Fibroblast of skin of left biceps (primary cell): ENCODE measurements around the gene VTA1.
"Not testable (repeated sequence)": the region's sequence is repeated elsewhere in the genome, so short reads cannot be mapped to it uniquely, and the experiment has no call there.

Experiments
- DNase-seq, 2 experiments: peaks; one replicate each; pipeline ENCODE4 v3.0.0-alpha.2; 2013; ENCODE audit warnings: low read depth in 2 of 2

Gene VTA1

DNA sequence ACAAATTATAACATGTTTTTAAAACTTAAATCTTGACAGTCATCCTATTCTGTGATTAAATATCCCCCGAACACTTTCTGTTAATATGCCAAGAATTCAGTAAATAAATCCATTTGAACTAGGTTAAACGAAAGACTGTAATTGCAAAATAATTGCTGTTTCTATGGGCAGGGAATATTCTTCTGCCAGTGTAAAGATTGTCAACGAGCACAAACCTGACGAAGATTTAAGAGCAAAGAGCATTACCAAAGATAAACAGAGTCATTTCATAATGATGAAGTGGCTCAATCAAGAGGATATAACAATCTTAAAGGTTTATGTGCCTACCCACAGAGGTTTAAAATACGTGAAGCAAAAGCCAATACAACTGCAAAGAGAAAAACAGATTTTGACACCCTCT lies 78.5 kb downstream of the VTA1 start:
- no peak for DNase-seq

GRCh38 chr6:142226731-142227130 lies 79.7 kb downstream of the VTA1 start:
- DNase-seq = no peak

DNA sequence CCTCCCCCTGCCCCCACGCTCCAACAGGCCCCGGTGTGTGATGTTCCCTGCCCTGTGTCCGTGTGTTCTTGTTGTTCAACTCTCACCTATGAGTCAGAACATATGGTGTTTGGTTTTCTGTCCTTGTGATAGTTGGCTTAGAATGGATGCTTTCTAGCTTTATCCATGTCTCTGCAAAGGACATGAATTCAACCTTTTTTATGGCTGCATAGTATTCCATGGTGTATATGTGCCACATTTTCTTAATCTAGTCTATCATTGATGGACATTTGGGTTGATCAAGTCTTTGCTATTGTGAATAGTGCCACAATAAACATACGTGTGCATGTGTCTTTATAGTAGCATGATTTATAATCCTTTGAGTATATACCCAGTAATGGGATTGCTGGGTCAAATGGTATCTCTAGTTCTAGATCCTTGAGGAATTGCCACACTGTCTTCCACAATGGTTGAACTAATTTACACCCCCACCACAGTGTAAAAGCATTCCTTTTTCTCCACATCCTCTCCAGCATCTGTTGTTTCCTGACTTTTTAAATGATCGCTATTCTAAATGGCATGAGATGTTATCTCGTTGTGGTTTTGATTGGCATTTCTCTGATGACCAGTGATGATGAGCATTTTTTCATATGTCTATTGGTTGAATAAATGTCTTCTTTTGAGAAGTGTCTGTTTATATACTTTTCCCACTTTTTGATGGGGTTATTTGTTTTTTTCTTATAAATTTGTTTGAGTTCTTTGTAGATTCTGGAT lies 82.6 kb downstream of the VTA1 start:
- not testable (repeated sequence) for DNase-seq

- DNase-seq = not testable (repeated sequence)
Measured at GRCh38 chr6:142232206-142233044, 85.4 kb downstream of the VTA1 start.

DNA sequence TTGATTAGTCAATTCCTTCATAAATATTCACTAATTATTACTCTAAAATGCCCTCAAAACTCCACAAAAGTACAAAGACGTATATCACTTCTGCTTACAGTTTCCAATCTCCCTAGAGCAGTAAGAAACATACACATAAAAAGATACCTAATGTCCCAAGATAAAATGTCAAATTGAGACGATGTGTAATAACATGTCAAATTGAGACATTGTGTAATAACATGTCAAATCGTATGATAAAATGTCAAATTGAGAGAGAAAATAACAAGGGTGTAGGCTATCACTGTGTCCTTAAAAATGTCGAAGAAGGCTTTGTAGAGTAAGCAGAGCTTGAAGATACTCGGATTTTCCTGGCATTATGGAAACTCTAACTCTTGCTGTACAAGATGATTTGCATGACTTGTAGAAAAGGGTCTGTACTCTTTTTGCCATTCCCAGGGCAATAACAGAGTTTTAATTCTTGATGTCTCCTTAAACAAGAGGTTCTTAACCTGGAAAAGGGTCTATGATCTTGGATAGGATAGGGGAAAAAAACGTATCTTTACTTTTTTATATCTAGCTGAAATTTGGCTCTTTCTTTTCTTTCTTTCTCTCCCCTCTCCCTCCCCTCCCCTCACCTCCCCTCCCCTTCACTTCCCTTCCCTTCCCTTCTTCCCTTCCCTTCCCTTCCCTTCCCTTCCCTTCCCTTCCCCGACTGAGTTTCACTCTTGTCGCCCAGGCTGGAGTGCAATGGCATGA lies 87.1 kb downstream of the VTA1 start:
- no peak for DNase-seq

GRCh38 chr6:142235272-142235671 lies 88.2 kb downstream of the VTA1 start:
- no peak for DNase-seq

- DNase-seq = no peak
Measured at GRCh38 chr6:142235791-142236190, 88.7 kb downstream of the VTA1 start.

DNA sequence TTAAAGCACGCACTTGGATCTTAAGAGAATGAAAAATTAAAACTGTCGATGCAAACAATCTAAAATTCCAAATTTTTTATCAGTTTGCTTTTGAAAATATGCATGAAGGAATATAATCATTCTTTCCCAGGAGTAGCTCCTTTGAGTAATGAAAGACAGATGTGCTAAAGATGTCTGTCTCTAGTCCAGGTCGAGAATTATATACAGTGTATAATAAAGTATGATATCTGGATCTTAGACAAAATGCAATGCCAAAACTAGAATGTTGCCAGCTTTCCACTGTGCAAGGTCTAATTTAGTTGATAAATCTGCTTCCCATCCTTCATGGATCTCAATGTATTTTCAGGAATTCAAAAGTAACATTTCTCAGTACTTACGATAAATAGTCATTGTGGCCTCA lies 89.6 kb downstream of the VTA1 start:
- peak; percentile 47 to 52 for DNase-seq

GRCh38 chr6:142238881-142239280 lies 91.8 kb downstream of the VTA1 start:
- DNase-seq = no peak

DNA sequence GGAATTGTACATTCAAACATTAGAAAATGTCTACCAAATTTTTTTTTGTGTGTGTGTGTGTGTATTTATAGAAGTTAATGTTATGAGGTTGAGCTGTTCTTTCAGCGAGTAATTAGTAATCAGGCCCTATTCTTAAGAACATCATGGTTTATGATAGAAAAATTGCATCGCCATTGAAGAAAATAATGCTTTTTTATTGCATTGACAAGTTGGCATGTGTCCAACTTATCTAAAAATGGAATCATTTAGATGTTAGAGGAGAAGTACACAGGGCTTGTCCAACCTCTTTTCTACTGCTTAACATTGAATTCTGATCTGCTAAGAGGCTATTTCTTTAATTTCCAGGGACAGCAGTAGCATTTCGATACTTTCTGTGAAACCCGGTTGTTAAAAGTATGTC lies 93.1 kb downstream of the VTA1 start:
- DNase-seq = no peak

DNA sequence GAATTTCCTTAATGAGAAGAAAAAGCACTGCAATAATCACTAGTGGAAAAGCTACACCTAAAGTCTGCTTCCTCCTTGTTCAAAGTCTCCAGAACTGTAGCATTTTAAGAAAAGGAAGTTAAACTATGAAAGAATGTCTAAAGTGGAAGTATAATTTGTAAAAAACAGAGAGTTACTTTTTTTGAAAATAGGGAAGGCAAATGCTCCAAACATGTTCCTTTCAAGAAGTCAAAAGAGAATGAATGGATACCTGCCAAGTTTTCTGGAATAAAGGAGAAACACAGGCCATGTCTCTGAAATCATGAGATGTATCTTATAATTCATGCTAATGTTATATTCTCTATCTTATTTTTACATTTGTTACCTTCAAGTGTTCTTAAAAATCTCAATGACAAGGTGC lies 94.0 kb downstream of the VTA1 start:
- no peak for DNase-seq

GRCh38 chr6:142242269-142242668 lies 95.2 kb downstream of the VTA1 start:
- DNase-seq = no peak

- no peak for DNase-seq
Measured at GRCh38 chr6:142246960-142247359, 99.9 kb downstream of the VTA1 start.

DNA sequence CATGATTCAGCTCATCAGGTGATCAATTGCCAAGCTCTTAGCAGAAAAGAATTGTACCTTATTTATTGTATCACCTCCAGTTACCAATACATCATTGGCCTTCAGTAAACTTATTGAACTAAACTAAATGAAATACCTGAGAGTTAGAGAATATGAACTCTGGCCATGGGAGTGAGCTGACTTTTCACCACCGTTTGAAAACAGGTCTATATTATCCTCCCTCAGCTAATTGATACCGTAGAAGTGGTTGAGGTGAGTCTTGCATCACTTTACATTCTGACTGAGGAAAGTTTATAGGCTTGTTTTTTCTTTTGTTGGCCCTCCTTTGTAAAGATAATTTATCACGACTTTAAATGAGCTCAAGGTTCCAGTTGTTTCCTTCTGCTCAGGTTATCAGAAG lies 102.2 kb downstream of the VTA1 start:
- DNase-seq = no peak

DNA sequence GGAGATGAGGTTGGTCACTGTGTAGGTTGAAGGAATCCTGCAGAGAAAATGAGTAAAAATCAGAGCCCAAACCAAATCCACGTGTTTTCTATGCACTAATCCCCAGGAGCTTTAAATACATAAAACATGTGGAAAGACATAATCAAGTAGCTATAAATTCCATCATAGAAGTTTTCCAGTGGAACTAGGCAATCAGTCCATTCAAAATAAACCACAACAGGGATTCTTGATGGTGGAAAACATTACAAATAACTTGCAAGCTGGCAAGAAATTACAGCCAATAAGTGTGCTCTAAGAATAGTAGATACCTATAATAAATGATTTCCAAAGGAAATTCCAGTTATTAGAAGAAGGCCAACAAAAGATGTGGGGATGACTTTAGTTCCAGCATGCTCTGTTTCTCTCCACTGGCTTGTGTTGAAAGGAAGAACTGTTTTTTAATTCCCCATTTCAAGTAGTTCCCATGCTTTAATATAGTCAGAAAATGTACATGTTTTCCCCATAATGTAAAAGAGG lies 104.9 kb downstream of the VTA1 start:
- DNase-seq = no peak

- no peak for DNase-seq
Measured at GRCh38 chr6:142254513-142254912, 107.5 kb downstream of the VTA1 start.

DNA sequence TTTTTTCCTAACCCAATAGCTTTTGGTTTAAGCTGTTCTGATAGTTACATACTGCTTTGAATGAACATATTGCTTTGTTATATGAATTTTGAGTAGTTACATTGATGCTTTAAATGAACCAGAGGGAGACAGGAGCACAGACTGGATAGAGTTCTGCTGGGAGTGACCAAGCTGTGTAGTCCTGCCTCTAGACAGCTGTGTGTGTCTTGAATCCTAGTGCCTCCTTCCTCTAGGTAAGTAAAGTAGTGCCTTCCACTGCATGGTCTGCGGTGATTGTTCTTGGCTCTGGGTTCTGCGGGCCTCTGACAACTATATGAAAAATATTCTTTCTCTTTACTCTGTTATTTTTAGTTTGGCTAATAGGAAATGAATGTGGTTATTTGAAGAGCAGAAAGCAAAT lies 108.7 kb downstream of the VTA1 start:
- no peak for DNase-seq

DNA sequence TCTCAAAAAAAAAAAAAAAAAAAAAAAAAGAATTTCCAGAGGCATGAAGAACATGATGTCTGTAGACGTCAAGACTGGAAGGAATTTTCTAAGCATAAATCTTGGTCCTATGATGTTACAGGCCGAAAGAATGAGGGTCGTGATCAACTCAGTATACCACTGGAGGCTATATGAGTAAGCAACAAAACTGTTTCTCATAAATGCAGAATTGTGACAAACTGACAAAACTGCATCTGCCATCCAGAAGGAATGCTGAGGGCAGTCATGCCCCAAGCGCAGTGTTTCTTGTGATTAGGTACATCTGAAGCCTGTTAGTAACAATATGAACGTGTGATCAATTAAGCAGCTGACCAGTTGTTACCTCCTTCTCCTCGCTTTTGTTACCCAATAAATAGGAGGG lies 111.2 kb downstream of the VTA1 start:
- no peak for DNase-seq

- DNase-seq = no peak
Measured at GRCh38 chr6:142258757-142259156, 111.7 kb downstream of the VTA1 start.

GRCh38 chr6:142260748-142261147 lies 113.7 kb downstream of the VTA1 start:
- no peak for DNase-seq

GRCh38 chr6:142262231-142262630 lies 115.2 kb downstream of the VTA1 start:
- DNase-seq = no peak

GRCh38 chr6:142265476-142265875 lies 118.4 kb downstream of the VTA1 start:
- DNase-seq = no peak
